Body of pancreas (tissue), 4 donors: Measurements from ENCODE around the gene GPD1L. TPM values are rescaled to one million over a fixed set of nuclear protein-coding genes. Genes with fewer than 3 reads are reported as not detected.

Experiments used
- ATAC-seq: fragments of 150-250 bp; one replicate; pipeline ENCODE4 v1.9.1; 2016
- DNase-seq, 4 donors: peaks; one replicate each; pipeline ENCODE4 v3.0.0-alpha.2; 2019
- H3K27ac ChIP-seq, 4 donors: fragments of 200-600 bp; sonication (generic); 1 replicate in 3 of 4; 2 replicates in 1 of 4; pipeline versions ENCODE4 v1.5.1 to v1.6.1; 2016 to 2019; ENCODE audit warnings: mild to moderate bottlenecking in 1 of 4, mixed read lengths in 1 of 4, moderate library complexity in 1 of 4
- H3K27me3 ChIP-seq, 2 donors: fragments of 200-600 bp; sonication (generic); one replicate each; pipeline ENCODE4 v1.6.0; 2016; ENCODE audit warnings: mild to moderate bottlenecking in 1 of 2
- H3K36me3 ChIP-seq, 2 donors: fragments of 200-600 bp; sonication (generic); replicated peaks in 1 of 2; 2 replicates each; pipeline ENCODE4 v1.5.1; 2016; ENCODE audit warnings: low read depth in 2 of 2; ENCODE audit not compliant: insufficient read depth in 1 of 2
- H3K4me1 ChIP-seq: fragments of 200-600 bp; sonication (generic); one replicate; pipeline ENCODE4 v1.6.0; 2016
- H3K4me3 ChIP-seq, 2 donors: fragments of 200-600 bp; sonication (generic); 1 replicate in 1 of 2; 2 replicates in 1 of 2; pipeline ENCODE4 v1.5.1; 2016 to 2019
- H3K9me3 ChIP-seq, 3 donors: fragments of 200-600 bp; sonication (generic); 1 replicate in 2 of 3; 2 replicates in 1 of 3; pipeline ENCODE4 v1.5.1; 2016
- CTCF ChIP-seq, 7 experiments: fragments of 450-650 bp in 4 of 7; fragments of 200-600 bp in 3 of 7; sonication (generic) in 3 of 7; IDR thresholded peaks; one replicate each; pipeline ENCODE4 v1.5.1; 2016 to 2019; ENCODE audit warnings: antibody characterized with exemption in 7 of 7
- POLR2A ChIP-seq, 3 donors: fragments of 450-650 bp; IDR thresholded peaks; one replicate each; pipeline ENCODE4 v1.6.1; 2016; ENCODE audit warnings: antibody characterized with exemption in 3 of 3, mild to moderate bottlenecking in 2 of 3
- WGBS, 2 donors: methylation state at CpG; one replicate each; pipeline ENCODE4 v1.1.5; 2017; 5-methylcytosine and 5-hydroxymethylcytosine counted together
- intact Hi-C: fragments of 100-400 bp; cut with DNase I; formaldehyde crosslinking; loops from one replicate; pipeline ENCODE4 v1.15.1; 2023
- total RNA-seq, 2 donors: library from RNA; depleted of rRNA; stranded (reverse); fragments of >200 nt; gene quantifications; one replicate each; pipeline ENCODE4 v1.1.0, GENCODE V29; 2016

The GPD1L gene
- total RNA-seq, 2 donors from 2014 or later, result 23.6 to 97.6 TPM

- H3K27me3 ChIP-seq, result no peaks in the 10 kb centered on the region
- WGBS, 2 donors, result 88 to 94% methylated on average over 3 of the region's 3 CpGs
- no peak overlapping the region for H3K27ac ChIP-seq
- no peak overlapping the region for H3K4me3 ChIP-seq
- no peaks in the 10 kb centered on the region for H3K9me3 ChIP-seq
- TF ChIP-seq POLR2A (IDR thresholded peaks at IDR 0.05) (no peak), CTCF (IDR thresholded peaks at IDR 0.05) (no peak)
- no peaks in the 10 kb centered on the region for H3K36me3 ChIP-seq
- no peak for DNase-seq
- no peaks in the 10 kb centered on the region for H3K4me1 ChIP-seq
- no peak for ATAC-seq
- intact Hi-C loops, result no loop called here
These were observed 29.9 kb upstream of the GPD1L start for GRCh38 chr3:32076566-32076965.

GRCh38 chr3:32077260-32078084, 28.9 kb upstream of the GPD1L start:
- H3K4me3 ChIP-seq, result no peak overlapping the region
- H3K27ac ChIP-seq, result no peak overlapping the region
- intact Hi-C loops, result no loop called here
- no peaks in the 10 kb centered on the region for H3K27me3 ChIP-seq
- H3K4me1 ChIP-seq, result peaks cover 4% of the 10 kb centered on the region
- DNase-seq (no peak), ATAC-seq (no peak)
- WGBS, 2 donors, result 80 to 84% methylated on average over 14 of the region's 14 CpGs
- TF ChIP-seq CTCF (IDR thresholded peaks at IDR 0.05) (no peak), POLR2A (IDR thresholded peaks at IDR 0.05) (no peak)
- H3K36me3 ChIP-seq, result no peaks in the 10 kb centered on the region
- H3K9me3 ChIP-seq, result no peaks in the 10 kb centered on the region

- TF ChIP-seq POLR2A (IDR thresholded peaks at IDR 0.05), result no peak
- Histone ChIP-seq H3K27me3 (no peaks in the 10 kb centered on the region), H3K4me1 (peaks cover 11% of the 10 kb centered on the region), H3K4me3 (no peak overlapping the region), H3K27ac (no peak overlapping the region), H3K9me3 (no peaks in the 10 kb centered on the region), H3K36me3 (no peaks in the 10 kb centered on the region)
- no peak for DNase-seq
- intact Hi-C loops, result no loop called here
- ATAC-seq, result no peak
- WGBS, 2 donors, result 83 to 95% methylated on average over 3 of the region's 3 CpGs
These were observed 28.3 kb upstream of the GPD1L start for GRCh38 chr3:32078085-32078634.

- ATAC-seq (no peak), DNase-seq (no peak)
- no peak overlapping the region for H3K4me3 ChIP-seq
- no peaks in the 10 kb centered on the region for H3K36me3 ChIP-seq
- TF ChIP-seq CTCF (IDR thresholded peaks at IDR 0.05), result no peak
- H3K4me1 ChIP-seq, result peaks cover 13% of the 10 kb centered on the region
- intact Hi-C loops, result no loop called here
- no peaks in the 10 kb centered on the region for H3K9me3 ChIP-seq
- no peaks in the 10 kb centered on the region for H3K27me3 ChIP-seq
- no peak overlapping the region for H3K27ac ChIP-seq
These were observed 27.6 kb upstream of the GPD1L start for GRCh38 chr3:32078864-32079263.

GRCh38 chr3:32082721-32083120, 23.7 kb upstream of the GPD1L start:
- Histone ChIP-seq H3K4me1 (peaks cover 13% of the 10 kb centered on the region), H3K36me3 (no peaks in the 10 kb centered on the region), H3K4me3 (no peak overlapping the region), H3K27me3 (no peaks in the 10 kb centered on the region), H3K27ac (no peak overlapping the region), H3K9me3 (no peaks in the 10 kb centered on the region)
- 0 to 10% methylated on average over 3 of the region's 3 CpGs for WGBS, 2 donors
- DNase-seq (peak in 2 of 4 donors; percentile 11 to 26), ATAC-seq (peak; percentile 60)
- intact Hi-C loops, result no loop called here
- TF ChIP-seq CTCF (IDR thresholded peaks at IDR 0.05), result peak in 1 of 7 experiments; percentile 23
- TF ChIP-seq POLR2A (IDR thresholded peaks at IDR 0.05), result no peak
